NCI-H1930 (cell line): ENCODE measurements around the gene SLC22A14.
"Not testable (repeated sequence)": the region's sequence is repeated elsewhere in the genome, so short reads cannot be mapped to it uniquely, and the experiment has no call there.

Source experiments
- DNase-seq, 2 experiments: peaks; one replicate each; lab custom pipeline; 2025; lab: John Stamatoyannopoulos, UW

The SLC22A14 gene

DNA sequence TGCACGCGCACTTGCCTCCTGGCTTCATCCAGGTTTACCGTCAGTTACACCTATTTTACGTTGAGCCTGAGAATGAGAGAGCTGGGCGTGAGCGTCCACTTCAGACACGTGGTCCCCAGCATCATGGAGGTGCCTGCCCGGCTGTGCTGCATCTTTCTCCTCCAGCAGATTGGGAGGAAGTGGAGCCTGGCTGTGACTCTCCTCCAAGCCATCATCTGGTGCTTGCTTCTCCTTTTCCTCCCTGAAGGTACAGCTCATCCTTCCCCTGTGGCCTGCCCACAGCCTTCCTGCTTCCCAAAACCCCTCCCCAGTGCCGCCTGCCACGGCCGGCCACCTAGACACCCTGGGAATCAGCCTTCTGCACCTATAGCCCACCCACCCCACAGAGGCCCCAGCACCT lies 31.6 kb downstream of the SLC22A14 start:
- no peak for DNase-seq

DNA sequence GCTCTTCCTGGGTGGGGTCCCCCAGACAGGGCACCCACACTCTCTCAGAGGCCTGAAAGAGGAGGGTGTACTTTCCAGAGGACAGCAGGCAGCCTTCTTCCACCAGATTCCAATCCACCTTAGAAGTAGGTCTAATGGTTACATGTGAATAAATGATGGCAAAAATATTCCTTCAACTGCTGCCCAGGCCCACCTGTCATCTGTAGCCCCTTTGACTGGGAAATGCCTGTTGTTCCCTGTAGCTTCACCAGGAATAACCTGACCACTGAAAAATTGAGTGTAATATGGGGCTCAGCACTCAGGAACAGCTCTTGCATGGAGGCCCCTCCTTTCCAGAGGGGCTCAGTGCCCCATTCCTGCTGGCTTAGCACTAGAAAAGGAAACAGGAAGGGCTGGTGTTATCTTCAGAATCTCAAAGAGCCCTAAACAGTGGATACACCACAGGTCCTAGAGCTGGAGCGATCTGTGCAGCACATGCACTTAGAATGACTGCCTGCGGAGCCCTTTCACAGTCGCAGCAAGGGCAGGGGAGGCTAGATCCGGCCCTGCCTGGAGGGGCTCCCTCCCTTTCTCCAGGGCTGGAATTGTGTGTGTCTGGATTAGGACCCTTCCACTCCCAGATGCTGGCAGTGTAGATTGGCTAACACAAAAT lies 32.1 kb downstream of the SLC22A14 start:
- DNase-seq, result no peak

DNA sequence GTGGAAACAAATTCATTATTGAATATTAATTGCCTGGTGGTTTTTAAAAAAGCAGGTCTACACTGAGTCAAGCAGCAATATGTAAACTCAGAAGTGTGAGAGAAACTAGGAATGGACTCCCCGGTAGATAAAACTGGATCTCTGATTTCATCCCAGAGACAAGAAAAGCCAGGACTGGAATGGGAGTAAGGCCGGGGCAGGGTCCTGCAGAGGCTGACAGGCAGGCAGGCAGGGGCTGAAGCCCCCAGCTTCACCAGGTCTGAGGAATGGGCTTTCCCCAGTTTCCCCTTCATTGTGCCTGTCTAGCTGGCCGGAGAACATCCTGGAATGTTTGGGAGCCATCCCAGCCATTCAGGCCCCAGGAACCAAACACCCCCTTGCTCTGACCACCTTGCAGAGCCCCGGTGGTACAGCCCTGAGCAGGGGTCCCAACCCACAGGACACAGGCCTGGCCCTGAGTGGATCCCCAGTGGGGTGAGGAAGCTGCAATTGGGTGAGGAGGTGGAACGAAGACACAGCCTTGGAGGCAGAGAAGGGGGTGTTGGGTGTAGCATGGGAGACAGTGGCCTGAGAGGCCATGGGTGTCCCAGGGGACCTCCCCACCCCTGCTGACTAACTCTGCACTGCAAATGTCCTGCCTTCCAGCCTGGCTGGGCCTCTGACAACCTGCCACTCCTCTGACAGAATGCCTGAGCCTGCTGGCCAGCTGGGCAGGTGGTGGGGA lies 32.8 kb downstream of the SLC22A14 start:
- no peak for DNase-seq

DNA sequence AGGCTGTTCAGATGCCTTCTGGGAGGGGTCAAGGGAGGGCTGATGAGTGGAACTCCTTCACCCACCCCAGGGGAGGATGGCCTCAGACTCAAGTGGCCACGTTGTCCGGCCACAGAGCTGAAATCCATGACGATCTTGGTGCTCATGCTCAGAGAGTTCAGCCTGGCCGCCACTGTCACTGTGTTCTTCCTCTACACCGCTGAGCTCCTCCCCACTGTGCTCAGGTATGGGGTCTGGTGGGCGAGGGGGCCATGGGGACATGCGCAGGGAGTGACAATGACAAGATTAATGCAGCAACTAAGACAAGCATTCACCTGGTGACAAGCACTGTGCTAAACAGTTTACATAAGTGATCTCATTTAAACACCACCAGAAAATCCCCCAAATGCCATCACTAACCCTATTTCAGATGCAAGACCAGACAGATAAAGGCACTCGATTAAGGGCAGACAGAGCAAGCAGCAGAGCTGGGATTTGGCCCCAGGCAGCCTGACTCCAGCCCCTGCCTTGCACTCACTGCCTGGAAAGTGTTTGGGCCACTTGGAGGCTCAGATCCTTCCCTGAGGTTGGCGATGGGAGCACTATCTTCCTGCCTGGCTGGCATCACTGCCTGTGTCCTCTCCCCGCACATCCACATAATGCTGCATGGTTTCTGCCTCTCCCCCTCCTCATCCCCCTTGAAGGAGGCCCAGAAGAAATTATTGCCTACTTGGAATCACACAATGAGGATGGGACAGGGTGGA lies 33.6 kb downstream of the SLC22A14 start:
- no peak for DNase-seq

DNA sequence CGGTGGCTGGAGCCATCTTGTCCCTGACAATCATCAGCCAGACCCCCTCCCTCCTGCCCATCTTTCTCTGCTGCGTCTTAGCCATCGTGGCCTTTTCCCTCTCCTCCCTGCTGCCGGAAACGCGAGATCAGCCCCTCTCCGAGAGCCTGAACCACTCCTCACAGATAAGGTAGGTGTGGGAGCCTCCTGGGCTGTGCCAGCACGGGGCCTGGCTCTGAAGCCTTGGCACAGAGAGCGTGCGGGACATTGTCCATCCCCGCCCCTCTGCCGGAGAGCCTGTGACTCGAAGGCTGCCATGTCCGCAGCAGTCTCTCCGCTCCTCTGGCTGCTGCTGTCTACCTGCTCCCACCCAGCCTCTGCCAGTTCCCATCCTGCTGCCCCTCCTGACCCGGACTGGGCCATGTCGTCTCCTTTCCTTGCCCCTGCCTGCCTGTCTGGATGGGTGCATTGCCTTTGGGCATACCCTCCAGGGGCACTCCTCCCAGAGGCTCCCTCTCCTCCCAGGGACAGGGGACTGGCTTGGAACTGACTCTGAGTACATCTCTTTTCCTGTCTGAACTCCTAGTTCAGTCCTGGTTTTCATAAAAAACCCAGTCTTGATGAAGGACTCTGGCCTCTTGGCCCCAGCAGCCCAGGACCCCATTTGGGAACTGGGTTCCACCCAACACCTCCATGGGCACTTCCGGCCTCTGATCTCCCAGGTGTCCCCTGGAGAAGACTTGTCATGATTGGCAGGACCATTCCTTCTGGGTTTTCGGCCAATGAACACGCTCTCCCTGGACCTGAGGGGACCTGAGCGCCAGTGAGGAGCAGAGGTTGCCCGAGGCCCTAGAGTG lies 34.5 kb downstream of the SLC22A14 start:
- DNase-seq, result no peak

DNA sequence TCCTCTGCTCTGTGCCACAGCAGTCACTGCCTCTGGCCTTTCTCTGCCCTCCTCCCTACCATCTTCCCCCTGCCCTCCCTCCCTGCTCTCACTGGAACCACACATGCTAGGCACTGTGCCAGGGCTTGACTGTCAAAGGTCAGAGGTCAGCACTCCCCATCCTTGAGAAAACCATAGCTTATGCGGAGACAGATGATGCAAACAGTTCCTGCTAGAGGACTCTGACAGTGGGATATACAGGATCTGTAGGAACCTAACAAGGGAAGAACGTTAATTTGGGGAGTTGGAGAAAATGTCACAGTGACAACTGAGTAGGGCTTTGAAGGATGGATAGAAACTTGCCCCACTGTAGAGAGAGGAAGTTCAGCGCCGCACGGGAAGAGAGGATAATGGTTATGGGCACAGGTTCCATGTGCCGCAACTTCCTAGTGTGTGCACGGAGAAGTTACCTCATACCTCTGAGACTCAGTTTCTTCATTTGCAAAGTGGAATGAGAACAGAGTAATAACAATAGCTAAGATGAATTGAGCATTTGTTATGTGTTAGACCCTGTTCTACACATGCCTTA lies 35.2 kb downstream of the SLC22A14 start:
- no peak for DNase-seq

DNA sequence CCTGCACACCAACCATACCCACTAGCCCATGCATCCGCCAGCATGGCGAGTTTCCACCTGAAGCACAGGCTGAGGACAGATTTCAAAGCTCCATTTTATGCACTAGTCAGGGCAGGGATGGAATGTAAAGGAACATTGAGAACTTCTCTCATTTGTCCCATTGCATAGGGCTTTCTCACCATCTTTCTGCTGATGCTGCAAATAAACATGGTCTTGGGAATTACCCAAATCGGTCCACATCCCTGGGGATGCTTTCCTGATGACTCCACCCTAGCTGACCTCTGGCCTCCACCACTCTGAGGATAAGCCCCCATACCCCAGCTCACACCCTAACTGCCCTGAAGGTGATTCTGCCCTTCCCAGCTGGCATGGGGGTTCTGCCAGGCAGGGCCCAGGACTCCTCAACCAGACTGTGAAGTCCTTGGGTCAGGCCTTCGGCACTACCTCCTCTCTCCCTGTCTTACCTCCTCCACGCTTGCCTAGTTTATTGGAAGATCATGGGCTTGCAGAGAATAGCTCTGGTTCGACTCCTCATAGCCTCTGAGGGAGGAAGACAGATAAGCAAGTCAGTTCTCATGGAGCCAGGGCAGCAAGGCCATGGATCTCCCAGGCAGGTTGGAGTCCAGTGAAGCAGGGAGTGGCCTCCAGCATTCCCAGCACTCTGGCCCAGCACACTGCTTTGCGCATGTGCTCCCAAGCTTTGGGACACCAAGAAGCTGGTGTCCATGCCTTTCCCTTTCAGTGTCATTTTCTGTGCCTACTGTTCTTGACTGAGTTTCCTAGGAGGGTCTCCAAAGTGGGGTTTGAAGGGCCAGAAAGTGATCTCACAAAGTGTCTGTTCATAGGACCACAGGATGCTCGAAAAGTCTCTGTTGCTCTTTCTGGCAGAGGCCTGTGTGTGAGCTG lies 36.9 kb downstream of the SLC22A14 start:
- no peak for DNase-seq

DNA sequence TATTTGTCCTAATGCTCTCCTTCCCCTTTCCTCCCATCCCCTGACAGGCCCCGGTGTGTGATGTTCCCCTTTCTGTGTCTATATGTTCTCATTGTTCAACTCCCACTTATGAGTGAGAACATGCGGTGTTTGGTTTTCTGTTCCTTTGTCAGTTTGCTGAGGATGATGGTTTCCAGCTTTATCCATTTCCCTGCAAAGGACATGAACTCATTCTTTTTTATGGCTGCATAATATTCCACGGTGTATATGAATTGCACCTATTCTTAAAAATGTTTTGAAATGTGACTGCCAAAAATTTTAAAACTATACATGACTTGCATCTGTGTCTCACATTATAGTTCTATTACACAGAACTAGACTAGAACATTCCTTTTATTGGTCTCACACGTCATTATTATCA lies 38.5 kb downstream of the SLC22A14 start:
- not testable (repeated sequence) for DNase-seq

DNA sequence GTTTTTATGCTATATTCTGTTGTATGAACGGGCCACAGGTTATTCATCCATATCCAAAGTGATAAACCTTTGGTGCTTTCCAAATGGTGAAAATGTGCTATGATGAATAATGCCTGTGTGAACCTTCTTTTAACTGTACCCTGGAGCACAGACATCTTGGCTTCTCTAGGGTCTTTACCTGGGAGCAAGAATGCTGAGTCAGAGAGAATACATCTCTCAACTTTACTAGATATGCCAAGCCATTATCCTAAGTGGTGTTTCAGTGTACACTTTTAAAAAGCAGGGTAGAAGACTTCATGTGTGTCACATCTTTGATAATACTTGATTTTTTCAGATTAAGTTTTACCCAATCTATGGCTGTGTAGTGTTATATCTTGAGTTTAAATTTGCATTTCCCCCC lies 41.0 kb downstream of the SLC22A14 start:
- no peak for DNase-seq

DNA sequence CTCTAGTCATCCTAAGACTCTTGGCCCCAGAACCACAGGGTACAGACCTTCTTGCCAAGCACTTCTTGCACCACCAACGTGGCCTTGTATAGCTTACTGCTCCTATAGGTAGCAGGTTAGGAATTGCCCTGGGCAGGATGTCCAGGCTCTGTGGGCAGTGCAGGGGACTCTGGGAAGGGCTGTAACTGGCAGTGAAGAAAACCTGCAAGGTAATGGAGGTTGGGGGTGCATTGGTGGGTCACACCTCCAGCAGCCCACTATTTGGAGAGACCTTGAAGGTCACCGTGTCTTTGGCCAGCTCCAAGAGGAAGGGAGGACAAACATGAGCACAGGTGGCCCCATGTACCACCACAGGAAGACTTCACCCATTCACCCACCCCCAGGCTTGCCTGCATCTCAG lies 43.2 kb downstream of the SLC22A14 start:
- no peak for DNase-seq

DNA sequence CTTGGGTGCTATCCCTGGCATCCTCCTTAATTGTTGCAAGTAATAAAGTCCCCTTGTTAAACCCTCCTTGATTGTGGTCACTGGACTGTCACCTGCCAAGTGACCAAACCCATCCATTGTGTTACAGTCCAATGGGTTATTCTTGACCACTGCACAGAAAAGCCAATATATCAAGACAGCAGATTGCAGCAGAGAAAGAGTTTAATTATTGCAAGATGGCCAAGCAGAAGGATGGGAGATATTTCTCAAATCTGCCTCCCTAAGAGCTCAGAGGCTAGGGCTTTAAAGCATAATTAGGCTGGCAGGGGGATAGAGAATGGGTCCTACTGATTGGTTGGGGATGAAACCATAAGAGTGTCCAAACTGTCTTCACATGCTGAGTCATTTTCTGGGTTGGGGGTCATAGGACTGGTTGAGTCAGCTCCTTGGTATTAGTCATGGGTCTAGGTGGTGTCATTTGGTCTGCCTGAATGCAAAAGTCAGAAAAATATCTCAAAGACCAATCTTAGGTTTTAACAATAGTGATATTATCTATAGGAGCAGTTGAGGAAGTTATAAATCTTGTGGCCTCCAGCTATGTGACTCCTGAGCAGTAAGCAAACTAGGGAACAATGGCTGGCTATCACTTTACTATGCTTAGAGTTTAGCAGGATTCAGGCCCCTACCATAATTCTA lies 45.4 kb downstream of the SLC22A14 start:
- DNase-seq, result no peak

DNA sequence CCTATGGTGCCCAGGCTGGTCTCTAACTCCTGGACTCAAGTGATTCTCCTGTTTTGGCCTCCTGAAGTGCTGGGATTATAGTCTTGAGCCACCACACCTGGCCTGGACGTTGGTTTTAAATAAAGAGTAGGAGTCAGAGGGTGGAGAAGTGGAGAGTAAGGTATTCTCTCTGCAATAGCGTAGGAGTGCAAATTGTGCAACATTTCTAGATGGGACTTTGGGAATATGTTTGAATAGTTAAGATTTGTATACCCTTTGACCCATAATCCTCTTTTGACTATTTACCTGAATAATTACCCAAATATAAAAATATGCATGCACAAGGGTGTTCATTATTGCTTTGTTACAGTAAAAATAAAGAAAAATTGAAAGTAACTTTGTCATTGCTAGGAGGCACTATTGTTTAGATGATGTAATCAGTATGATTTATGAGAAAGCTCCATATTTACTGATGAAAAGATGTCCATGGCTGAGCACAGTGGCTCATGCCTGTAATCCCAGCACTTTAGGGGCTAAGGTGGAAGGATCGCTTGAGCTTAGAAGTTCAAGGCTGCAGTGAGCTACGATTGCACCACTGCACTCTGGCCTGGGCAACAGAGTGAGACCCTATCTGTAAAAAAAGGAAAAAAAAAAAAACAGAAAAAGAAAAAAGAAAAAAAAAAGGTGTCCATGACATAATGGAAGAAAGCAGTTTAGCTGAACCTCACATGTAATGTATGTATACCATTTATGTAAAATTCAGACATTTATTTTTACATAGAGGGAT lies 49.3 kb downstream of the SLC22A14 start:
- no peak for DNase-seq

DNA sequence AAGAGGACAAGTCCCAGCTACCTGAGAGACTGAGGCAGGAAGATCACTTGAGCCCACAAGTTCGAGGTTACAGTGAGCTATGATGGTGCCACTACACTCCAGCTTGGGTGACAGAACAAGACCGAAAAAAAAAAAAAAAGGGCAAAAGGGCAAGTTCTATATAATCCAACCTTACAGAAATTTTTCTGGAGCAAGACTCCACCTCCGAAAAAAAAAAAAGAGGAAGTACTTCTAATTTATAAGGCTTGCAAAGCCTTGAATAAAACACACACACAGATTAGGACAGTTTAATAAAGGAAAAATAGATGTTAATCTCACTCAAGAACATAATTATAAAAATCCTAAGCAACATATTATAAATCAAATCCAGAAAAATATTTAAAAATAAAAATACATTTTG lies 50.1 kb downstream of the SLC22A14 start:
- no peak for DNase-seq

DNA sequence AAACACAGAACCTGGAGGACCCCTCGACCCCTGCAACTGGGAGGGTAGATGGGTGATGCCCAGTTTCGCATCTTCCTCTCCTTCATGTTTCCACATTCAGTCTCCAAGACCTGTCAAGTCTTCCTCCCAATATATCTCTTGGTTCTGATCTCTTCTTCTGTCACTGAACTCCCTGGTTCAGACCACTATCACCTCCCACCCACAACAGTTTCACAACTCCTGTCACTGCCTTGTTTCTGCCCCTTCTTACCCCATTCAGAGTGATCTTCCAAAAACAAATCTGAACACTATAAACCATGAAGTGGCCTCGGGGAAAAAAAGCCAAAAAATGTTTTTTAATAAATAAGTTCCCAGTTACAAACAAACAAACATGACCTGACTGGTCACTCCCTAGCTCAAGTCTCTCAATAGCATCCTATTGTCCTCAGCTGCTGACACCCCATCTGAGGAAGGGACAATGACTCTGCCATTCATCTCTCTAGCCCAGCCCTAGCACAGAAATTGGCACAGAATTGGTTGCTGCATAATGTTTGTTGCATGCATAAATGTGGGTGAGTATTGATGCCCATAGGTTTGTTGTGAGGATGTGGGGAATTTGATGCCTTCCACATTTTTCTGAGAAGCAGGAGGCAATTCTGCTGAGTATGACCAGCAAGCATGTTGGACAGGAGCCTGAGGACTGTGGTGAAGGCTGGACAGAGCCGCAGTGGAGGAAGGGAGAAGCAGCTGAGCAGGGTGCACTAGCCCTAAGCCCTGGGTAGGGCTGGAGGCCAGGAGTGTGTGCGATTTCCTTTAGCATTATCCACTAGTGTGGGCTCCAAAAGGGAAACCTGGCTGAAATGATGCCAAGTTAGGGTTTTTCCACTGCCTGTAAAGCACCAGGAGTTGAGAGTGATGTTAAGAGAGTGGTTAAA lies 52.3 kb downstream of the SLC22A14 start:
- DNase-seq, result no peak

DNA sequence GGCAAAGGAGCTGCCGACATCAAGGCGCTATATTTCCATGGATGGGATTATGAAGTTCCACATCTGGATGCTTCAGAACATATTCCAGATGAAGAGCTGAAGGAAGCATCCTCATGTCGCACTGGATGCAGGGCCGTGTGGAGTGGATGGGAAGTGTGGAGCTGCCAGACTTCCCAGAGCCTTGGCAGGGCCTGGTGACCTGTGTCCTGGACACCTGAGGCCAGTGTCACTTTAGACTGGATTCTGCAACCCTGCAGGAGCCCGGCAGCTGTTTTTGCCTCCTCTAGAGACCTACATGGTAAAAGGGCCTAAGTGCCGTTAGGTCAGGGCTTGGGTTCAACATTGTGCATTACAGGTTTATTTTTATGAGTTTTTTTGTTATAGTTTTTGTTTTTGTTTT lies 53.2 kb downstream of the SLC22A14 start:
- no peak for DNase-seq

DNA sequence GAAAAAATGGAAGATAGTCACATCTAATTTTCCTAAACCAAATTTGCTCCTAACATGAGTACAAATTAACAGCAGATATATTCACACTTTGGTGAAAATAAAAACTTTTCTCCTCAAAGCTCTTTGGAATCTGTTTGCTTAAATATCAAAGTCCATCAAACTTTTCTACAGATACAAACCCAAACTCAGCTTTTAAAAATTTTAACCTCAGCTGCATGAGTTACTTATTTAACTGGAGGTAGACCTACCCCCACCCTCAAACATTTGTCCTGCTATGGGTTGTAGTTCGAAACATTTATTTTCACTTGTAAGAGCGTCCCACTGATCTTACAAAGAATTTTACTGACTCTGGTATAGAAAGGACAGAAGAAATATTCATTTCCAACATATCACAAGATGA lies 55.6 kb downstream of the SLC22A14 start:
- no peak for DNase-seq

DNA sequence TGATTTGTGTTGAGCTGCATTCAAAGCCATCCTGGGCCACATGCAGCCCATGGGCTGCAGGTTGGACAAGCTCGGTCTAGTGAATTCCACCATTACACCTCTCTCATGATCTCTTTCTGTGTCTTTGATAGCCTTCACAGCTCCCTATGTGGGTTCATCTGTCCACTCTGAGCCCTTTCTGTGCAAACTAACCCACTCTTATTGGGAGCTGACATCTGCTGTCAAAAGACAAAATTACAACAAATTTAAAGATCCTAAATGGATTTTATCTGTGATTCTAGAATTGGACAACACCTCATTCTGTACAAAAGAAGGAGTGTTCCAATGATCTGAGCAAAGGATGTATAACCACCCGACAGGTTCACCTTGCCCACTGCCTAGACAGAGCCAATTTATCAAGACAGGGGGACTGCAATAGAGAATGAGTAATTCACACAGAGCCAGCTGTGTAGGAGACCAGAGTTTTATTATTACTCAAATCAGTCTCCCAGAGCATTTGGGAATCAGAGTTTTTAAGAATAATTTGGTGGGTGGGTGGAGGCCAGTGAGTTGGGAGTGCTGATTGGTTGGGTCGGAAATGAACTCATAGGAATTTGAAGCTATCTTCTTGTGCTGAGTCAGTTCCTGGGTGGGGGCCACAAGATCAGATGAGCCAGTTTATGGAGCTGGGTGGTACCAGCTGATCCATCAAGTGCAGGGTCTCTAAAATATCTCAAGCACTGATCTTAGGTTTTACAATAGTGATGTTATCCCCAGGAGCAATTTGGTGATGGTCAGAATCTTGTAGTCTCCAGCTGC lies 61.9 kb downstream of the SLC22A14 start:
- DNase-seq, result no peak
